Retinal pigment epithelial cell (primary cell): ENCODE results near the gene GNB1.
A peak's percentile ranks its signal among the peaks of the same experiment; 100 is the strongest.

Source experiments
- DNase-seq: peaks from one replicate; pipeline ENCODE4 v3.0.0-alpha.2; 2010; ENCODE audit warnings: low read depth
- H3K4me3 ChIP-seq: 2 replicates; pipeline ENCODE4 v1.5.1; 2011; ENCODE audit warnings: mild to moderate bottlenecking, low read length, control low read depth, moderate library complexity
- CTCF ChIP-seq: conservative IDR thresholded peaks from 2 replicates; pipeline ENCODE4 v1.5.1; 2011; ENCODE audit warnings: low read depth, low read length, control low read depth, inconsistent platforms

Gene GNB1

GRCh38 chr1:1826356-1827088, 64.4 kb downstream of the GNB1 start:
- TF ChIP-seq CTCF: no peak

GRCh38 chr1:1825217-1825616, 65.7 kb downstream of the GNB1 start:
- no peak for DNase-seq
- no peak for TF ChIP-seq CTCF
- H3K4me3 ChIP-seq: no peak overlapping the region

More at GRCh38 chr1:1826356-1827088, 64.4 kb downstream of the GNB1 start:
- DNase-seq: peak; percentile 89
- no peak overlapping the region for H3K4me3 ChIP-seq

- DNase-seq: no peak
- H3K4me3 ChIP-seq: no peak overlapping the region
- no peak for TF ChIP-seq CTCF
These were observed 71.1 kb downstream of the GNB1 start for GRCh38 chr1:1819762-1820161.

GRCh38 chr1:1817221-1817620, 73.7 kb downstream of the GNB1 start:
- no peak for DNase-seq
- no peak overlapping the region for H3K4me3 ChIP-seq
- TF ChIP-seq CTCF: no peak

- no peak overlapping the region for H3K4me3 ChIP-seq
- no peak for DNase-seq
- no peak for TF ChIP-seq CTCF
These were observed 75.1 kb downstream of the GNB1 start for GRCh38 chr1:1815606-1816281.

- TF ChIP-seq CTCF: no peak
- H3K4me3 ChIP-seq: no peak overlapping the region
- DNase-seq: no peak
These were observed 81.4 kb downstream of the GNB1 start for GRCh38 chr1:1809489-1809888.

GRCh38 chr1:1808206-1808605, 82.7 kb downstream of the GNB1 start:
- no peak for DNase-seq
- no peak for TF ChIP-seq CTCF
- H3K4me3 ChIP-seq: no peak overlapping the region
